ENCODE data around the gene HTR1D.
A peak's percentile ranks its signal among the peaks of the same experiment; 100 is the strongest.

HTR1D gene

GRCh38 chr1:23156940-23157339, 60.4 kb downstream of the HTR1D start:
- Histone ChIP-seq H3K27ac (no peak overlapping the region), H3K36me3 (ENCODE audit: insufficient read depth, low read length) (0 out of 2 replicates have a peak, but pooled peaks cover 3% of the 10 kb centered on the region), H3K9ac (ENCODE audit: insufficient read length) (no peak overlapping the region), H3K4me3 (no peak overlapping the region), H3K9me3 (ENCODE audit: low read depth, low read length) (no peaks in the 10 kb centered on the region)
- TF ChIP-seq FOXP2 (optimal IDR thresholded peaks at IDR 0.05; ENCODE audit: control extremely low read depth, extremely low read length, insufficient read depth) (no peak), POLR2AphosphoS5 (IDR thresholded peaks at IDR 0.05; ENCODE audit: borderline replicate concordance, low read depth, low read length) (no peak), EZH2 (IDR thresholded peaks at IDR 0.05) (no peak)
- no peak for DNase-seq (ENCODE audit: low read depth, low spot score)

- TF ChIP-seq FOXP2 (optimal IDR thresholded peaks at IDR 0.05; ENCODE audit: control extremely low read depth, extremely low read length, insufficient read depth) (no peak), POLR2AphosphoS5 (IDR thresholded peaks at IDR 0.05; ENCODE audit: borderline replicate concordance, low read depth, low read length) (no peak)
- 0 out of 2 replicates have a peak, but pooled peaks cover 3% of the 10 kb centered on the region for H3K36me3 ChIP-seq (ENCODE audit: insufficient read depth, low read length)
Measured at GRCh38 chr1:23152966-23153684, 64.2 kb downstream of the HTR1D start.

GRCh38 chr1:23150742-23151141, 66.6 kb downstream of the HTR1D start:
- no peak overlapping the region for H3K27ac ChIP-seq
- no peak overlapping the region for H3K4me3 ChIP-seq
- H3K9ac ChIP-seq (ENCODE audit: insufficient read length) = no peak overlapping the region
- peaks cover 5% of the 10 kb centered on the region; the same call in 1 of the 2 replicates for H3K36me3 ChIP-seq (ENCODE audit: insufficient read depth, low read length)
- H3K9me3 ChIP-seq (ENCODE audit: low read depth, low read length) = no peaks in the 10 kb centered on the region
- no peak for TF ChIP-seq EZH2 (IDR thresholded peaks at IDR 0.05)
- no peak for TF ChIP-seq POLR2AphosphoS5 (IDR thresholded peaks at IDR 0.05; ENCODE audit: borderline replicate concordance, low read depth, low read length)
- TF ChIP-seq FOXP2 (optimal IDR thresholded peaks at IDR 0.05; ENCODE audit: control extremely low read depth, extremely low read length, insufficient read depth) = no peak
- no peak for DNase-seq (ENCODE audit: low read depth, low spot score)

More at GRCh38 chr1:23152966-23153684, 64.2 kb downstream of the HTR1D start:
- no peak overlapping the region for H3K9ac ChIP-seq (ENCODE audit: insufficient read length)
- no peak for DNase-seq (ENCODE audit: low read depth, low spot score)
- no peak overlapping the region for H3K4me3 ChIP-seq
- H3K27ac ChIP-seq = no peak overlapping the region
- no peaks in the 10 kb centered on the region for H3K9me3 ChIP-seq (ENCODE audit: low read depth, low read length)

- H3K27ac ChIP-seq = 0 out of 2 replicates have a peak overlapping the region, but pooled peaks have one; percentile 1
- TF ChIP-seq EZH2 (IDR thresholded peaks at IDR 0.05) = no peak
- TF ChIP-seq FOXP2 (optimal IDR thresholded peaks at IDR 0.05; ENCODE audit: control extremely low read depth, extremely low read length, insufficient read depth) = no peak
- H3K4me3 ChIP-seq = no peak overlapping the region
- H3K9me3 ChIP-seq (ENCODE audit: low read depth, low read length) = no peaks in the 10 kb centered on the region
- H3K9ac ChIP-seq (ENCODE audit: insufficient read length) = no peak overlapping the region
- peaks cover 5% of the 10 kb centered on the region; the same call in 1 of the 2 replicates for H3K36me3 ChIP-seq (ENCODE audit: insufficient read depth, low read length)
- DNase-seq (ENCODE audit: low read depth, low spot score) = no peak
Measured at GRCh38 chr1:23150125-23150524, 67.2 kb downstream of the HTR1D start.

GRCh38 chr1:23149114-23149513, 68.2 kb downstream of the HTR1D start:
- Histone ChIP-seq H3K9ac (ENCODE audit: insufficient read length) (no peak overlapping the region), H3K27ac (no peak overlapping the region), H3K9me3 (ENCODE audit: low read depth, low read length) (no peaks in the 10 kb centered on the region), H3K4me3 (no peak overlapping the region), H3K36me3 (ENCODE audit: insufficient read depth, low read length) (peaks cover 5% of the 10 kb centered on the region; the same call in 1 of the 2 replicates)
- TF ChIP-seq FOXP2 (optimal IDR thresholded peaks at IDR 0.05; ENCODE audit: control extremely low read depth, extremely low read length, insufficient read depth) = no peak
- no peak for TF ChIP-seq EZH2 (IDR thresholded peaks at IDR 0.05)
- no peak for TF ChIP-seq POLR2AphosphoS5 (IDR thresholded peaks at IDR 0.05; ENCODE audit: borderline replicate concordance, low read depth, low read length)
- DNase-seq (ENCODE audit: low read depth, low spot score) = no peak

- TF ChIP-seq POLR2AphosphoS5 (IDR thresholded peaks at IDR 0.05; ENCODE audit: borderline replicate concordance, low read depth, low read length) (no peak), EZH2 (IDR thresholded peaks at IDR 0.05) (no peak), FOXP2 (optimal IDR thresholded peaks at IDR 0.05; ENCODE audit: control extremely low read depth, extremely low read length, insufficient read depth) (no peak)
- peaks cover 5% of the 10 kb centered on the region; the same call in 1 of the 2 replicates for H3K36me3 ChIP-seq (ENCODE audit: insufficient read depth, low read length)
- no peak overlapping the region for H3K27ac ChIP-seq
- H3K9ac ChIP-seq (ENCODE audit: insufficient read length) = no peak overlapping the region
- no peak for DNase-seq (ENCODE audit: low read depth, low spot score)
- H3K9me3 ChIP-seq (ENCODE audit: low read depth, low read length) = no peaks in the 10 kb centered on the region
- no peak overlapping the region for H3K4me3 ChIP-seq
Measured at GRCh38 chr1:23148084-23148483, 69.2 kb downstream of the HTR1D start.
